Measurements from ENCODE around the gene EPHX1.

EPHX1 gene

DNA sequence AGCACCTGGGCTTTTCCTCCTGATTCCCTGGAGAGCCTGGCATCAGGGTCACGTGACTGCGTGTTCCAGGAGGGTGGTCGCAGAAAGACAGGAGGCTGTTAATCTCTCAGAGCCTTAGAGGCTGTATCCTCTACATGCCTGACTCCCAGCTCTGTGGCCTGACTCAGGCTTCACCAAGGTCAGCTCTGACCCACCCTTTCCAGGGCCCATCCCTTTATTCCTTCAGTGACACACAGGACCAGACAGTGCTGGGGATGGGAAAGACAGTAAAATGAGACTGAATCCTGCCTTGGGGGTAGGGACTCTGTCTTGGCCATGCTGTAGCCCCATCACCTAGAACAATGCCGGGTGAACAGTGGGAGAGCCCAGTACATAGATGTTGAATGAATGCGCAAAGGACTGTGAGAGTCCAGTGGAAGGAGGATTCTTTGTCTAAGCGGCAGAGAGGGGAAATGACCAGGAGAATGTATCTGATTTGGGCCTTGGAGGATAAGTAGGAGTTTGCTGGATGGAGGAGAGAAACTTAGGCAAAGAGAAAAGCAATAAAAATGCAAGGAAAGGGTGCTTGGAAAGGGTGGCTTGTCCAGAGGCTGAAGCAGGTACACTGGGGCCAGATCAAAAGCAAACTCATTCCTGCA, 33.0 kb downstream of the EPHX1 start:
- DNase-seq (ENCODE audit: low spot score): no peak

DNA sequence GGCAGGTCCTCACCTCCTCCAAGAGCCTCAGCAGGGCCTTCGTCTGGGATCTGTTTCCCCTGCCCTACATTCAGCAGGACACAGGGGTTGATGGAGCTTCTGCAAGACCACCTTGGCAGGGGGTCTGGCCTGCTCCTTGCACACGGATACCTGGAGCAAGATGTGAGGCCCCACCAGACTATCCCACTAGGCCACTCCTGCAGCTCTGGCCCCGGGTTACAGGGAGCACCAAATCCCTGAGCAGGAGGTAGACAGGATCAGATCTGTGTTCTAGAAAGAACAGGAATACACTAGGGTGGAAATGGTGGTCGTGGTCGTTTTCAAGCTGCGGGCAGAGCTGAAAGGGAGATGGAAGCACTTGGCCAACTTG, 33.5 kb downstream of the EPHX1 start:
- no peak for DNase-seq (ENCODE audit: low spot score)

DNA sequence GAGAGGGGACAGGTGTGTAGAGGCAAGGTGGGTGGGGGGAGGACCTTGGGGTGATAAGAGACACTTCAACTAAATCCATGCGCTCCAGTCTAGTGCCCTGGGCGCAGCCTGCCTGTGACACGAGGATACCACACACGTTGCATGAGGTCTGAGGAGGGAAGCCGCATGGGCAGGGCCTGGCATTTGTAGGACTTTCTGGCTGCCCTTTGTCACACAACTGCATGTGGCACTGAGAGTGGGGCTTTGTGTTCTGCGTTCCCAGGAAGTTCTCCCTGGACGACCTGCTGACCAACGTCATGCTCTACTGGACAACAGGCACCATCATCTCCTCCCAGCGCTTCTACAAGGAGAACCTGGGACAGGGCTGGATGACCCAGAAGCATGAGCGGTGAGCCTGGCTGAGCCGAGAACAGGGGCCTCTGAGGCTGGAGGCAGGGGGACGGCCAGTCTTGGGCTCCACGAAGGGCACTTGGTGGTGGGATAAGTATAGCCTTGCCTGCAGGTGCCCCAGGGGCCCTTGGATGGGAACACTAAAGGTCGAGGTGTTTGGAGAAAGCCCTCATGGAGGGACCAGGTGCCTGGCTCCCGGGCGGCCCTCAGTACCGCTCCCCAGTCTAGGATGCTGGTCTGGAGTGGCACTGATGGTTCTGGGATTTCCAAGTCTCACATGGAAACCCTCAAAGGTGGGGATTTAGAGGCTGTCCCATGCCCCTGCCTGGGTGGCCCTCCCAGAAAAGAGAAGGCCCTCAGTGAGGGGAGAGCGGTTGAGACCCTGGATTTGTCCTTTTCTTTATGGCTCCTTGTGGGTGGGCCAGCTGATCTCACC, 34.5 kb downstream of the EPHX1 start:
- DNase-seq (ENCODE audit: low spot score): no peak

DNA sequence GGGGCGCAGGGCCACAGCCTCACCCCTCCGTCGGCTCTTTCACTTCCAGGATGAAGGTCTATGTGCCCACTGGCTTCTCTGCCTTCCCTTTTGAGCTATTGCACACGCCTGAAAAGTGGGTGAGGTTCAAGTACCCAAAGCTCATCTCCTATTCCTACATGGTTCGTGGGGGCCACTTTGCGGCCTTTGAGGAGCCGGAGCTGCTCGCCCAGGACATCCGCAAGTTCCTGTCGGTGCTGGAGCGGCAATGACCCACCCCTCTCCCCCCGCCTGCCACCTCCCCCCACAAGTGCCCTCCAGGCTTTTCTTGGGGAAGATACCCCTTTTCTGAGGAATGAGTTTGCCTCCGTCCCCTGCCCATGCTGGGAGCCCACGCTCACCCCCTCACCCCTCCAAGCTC, 35.2 kb downstream of the EPHX1 start:
- DNase-seq (ENCODE audit: low spot score): no peak

DNA sequence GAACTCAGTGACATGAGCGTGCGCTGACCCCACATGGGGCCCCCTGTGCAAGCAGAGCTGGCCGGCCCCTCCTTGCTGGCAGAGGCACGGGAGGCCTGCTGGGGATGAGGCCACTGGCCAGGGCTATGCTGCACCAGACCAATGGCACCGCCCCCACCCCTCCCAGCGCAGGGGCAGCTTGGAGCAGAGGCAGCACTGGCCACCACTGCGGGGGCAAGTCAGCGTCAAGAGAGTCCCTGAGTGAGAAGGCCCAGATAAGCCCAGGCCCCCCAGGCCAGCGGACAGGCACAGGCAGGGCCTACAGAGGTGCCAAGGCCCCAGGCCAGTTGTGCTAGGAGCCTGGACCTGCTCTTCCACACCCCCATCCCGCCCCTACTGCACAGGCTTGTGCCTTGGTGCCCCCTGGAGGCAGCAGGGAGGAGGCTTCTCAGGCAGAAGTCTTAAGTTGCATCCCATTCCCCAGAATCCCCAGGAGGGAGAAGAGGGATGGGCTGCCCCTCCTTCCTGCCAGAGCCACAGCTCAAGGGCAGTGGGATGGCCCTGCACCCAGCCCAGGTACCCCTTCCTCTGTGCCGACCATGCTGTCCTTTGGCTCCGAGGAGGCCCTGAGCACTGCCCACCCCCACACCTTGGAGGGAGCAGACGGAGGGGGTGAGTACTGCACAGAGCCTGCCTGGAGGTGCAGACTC, 35.8 kb downstream of the EPHX1 start:
- DNase-seq (ENCODE audit: low spot score): peak; percentile 94

DNA sequence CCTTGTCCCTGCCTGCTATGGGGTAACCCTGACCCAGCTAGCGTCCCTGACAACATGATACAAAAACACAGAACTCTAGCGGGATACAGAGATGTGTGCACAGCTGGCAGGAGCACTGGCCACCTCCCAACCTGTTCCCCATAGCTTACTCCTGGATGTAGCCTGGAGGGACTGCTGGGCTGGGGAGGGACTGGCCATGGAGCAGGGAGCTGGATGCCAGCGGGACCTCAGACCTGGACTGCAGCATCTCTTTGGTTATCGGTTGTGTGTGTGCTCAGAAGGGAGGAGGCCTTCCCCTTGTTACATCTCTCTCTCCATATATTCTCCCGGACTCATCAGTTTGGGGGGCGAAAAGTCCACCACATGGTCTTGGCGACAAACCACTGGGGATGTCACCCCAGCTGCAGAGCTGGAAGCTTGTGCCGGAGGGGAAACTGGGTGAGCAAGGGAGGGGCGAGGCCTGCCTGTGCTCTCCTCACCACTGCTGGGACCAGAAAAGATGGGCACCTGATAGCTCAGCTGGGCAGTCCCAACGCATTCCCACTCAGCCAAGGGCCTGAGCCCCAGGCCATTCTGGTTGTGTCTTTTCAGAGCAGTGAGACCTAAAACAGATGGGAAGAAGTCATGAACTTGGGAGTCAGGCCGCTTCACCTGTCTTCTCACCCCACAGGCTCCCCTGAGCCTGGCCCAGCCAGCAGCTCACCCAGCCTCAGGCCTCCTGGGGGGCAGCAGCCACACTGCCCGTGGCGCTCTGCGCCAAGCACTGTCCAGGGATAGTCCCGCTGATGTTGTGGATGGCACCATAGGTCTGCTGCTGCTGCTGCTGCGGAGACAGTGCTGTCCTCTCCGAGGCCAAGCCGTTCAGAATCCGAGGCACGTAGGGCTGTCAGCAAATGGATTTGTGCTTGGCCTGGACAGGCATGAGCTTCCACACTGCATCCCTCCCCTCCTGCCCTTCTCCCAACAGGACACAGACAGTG, 36.7 kb downstream of the EPHX1 start:
- DNase-seq (ENCODE audit: low spot score): no peak

DNA sequence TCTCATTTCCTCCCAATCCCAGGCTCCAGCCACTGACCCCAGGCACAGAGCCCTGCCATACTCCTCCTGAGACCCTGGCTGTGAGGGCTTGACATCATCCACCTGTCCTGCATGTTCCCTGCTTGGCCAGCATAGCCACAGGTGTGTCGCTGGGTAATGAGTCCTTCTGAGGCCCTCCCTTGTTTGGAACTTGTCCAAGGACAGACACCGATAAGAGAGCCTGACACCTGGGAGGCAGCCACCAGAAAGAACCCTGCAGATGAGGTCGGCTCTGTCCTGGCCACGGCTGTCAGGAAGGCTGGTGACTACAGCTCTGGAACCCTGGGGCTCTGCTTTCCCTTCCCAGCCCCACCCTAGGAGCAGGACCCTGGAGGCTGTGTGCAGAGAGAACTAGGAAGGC, 37.7 kb downstream of the EPHX1 start:
- no peak for DNase-seq (ENCODE audit: low spot score)

DNA sequence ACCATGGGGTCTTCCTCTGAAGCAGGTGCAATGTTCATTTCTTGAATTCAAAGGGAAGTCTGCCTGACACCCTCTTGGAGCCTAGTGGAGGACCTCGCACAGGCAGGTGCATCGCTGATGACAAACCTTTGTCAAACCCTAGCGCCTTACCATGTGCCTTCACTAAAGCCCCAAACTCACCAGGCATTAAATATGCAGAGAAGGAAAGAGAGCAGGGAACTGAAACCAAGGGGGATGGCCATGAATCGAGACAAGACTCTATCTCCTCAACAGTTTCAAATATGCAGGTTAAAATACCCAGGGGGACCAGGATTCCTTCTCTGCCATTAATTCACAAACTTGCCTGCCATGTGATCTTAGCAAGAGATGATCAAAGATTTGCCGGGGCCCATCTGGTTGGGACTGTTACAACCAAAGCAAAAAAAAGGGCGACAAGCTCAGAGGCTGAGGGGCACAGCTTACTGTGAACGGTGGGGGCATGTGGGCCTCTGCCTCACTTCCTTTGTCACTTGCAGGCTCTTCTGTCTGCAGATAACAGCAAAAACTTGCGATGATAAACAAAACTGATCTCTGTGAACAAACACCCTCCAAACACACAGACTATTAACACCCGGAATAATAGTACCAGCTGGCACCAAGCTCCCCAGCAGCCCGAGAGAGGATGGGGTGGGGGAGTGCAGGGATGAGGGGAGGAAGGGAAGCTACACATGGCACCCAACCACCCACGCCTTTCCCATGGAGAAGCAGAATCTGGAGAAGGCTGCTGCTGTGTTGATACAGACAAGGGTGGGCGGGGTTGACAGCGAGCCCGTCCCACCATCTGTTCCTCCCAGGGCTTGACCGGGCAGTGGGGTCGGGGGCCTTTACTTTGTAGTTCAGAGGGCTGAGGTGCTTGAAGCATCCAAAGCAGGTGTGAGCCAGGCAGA, 38.4 kb downstream of the EPHX1 start:
- DNase-seq (ENCODE audit: low spot score): no peak

DNA sequence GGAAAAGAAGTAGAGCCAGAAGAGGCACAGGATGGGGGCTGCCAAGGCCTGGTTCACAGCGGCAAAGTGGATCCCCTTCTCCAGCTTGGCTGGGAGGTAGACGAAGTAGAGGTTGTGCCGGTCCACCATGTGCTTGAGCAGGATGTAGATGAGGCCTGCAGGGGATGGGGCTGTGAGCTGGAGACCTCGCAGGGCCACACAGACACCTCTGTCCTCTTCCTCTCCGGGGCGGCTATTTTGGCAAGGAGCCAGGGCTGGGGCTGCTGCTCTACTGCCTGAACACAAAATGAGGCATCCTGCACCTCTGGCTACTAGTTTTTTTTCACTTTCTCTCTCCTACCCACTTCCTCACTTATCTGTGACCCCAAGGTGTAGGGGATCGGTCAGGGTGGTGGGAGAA, 40.0 kb downstream of the EPHX1 start:
- no peak for DNase-seq (ENCODE audit: low spot score)

DNA sequence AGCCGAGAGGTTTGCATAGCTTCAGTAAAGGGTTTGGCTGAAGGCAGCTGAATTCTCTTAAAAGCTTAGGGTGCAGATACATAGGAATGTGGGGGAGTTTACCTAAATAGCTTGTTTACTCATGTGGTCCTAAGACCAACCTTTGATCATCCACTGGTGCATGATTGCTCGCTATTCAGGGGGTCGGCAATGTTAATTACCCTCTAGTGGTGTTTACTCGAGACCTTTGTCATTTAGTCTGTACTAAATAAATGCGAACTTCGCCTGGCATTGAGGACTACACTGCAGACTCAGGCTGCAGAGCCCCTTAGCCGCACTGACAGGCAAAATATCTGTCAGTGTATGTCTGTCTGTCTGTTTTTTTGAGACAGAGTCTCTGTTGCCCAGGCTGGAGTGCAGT, 40.4 kb downstream of the EPHX1 start:
- DNase-seq (ENCODE audit: low spot score): no peak

DNA sequence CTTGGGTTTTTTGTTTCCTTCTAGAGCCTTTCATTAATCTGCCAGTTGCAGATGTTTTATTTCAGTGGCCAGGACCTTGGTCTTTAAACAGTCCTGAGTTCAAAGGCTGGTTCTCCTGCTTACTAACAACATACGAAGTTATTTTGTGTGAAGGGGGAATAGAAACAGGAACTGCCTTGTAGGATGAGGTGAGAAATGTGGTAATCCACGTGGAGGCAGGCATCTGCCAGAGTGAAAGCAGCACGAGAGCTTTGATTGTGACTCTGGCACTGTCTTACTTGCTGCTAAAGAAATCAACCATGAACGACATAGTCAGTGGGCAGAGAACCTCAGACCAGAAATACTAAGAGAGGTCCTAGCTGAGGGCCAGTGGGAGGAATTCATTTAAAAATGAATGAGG, 41.9 kb downstream of the EPHX1 start:
- no peak for DNase-seq (ENCODE audit: low spot score)

DNA sequence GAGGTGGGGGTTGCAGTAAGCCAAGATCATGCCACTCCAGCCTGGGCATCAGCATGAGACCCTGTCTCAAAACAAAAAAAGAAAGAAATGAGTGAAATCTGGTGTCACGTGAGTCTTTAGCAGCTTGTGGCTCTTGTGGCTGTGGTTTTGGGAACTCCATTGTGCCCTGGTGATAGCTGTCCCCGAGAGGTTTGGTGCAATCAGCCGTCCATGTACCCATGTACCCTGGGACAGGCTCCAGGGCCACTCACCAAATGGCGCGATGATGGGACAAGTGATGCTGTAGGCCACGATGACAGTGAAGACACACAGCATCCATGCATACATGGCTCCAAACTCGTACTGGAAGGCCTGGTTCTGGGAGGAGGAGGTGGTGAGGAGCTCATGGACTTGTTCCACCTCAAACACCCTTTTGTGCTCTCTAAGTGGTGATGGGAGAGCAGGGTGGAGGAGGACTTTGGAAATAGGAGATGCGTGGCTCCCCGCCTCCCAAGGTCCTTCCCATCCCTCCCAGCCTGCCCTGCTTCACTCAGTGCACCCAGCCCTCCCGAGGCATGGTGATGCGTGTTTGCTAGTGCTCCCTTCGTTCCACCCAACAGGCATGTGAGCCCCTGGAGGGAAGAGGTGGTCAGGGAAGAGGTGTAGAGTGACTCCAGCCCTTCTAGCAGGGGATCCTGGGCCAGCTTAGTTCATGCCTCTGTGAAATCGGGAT, 42.6 kb downstream of the EPHX1 start:
- DNase-seq (ENCODE audit: low spot score): no peak

DNA sequence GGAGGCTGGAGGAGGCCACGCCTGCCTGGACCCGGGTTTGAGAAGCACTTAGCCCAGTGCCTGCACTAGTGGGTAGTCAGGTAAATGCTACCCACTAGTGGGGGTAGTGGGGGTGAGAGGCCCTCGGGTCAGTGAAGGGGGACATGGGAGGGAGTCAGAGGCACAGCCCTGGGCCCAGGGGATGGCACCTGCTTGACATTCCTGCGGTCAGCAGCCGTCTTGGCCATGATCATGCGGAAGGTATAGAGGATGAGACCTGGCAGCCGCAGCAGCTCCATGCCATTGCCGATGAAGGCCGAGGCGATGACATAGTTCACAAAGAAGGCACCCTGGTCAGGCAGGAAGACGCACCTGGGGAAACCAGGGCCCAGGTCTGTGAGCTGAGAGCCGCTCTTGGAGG, 43.5 kb downstream of the EPHX1 start:
- DNase-seq (ENCODE audit: low spot score): no peak

DNA sequence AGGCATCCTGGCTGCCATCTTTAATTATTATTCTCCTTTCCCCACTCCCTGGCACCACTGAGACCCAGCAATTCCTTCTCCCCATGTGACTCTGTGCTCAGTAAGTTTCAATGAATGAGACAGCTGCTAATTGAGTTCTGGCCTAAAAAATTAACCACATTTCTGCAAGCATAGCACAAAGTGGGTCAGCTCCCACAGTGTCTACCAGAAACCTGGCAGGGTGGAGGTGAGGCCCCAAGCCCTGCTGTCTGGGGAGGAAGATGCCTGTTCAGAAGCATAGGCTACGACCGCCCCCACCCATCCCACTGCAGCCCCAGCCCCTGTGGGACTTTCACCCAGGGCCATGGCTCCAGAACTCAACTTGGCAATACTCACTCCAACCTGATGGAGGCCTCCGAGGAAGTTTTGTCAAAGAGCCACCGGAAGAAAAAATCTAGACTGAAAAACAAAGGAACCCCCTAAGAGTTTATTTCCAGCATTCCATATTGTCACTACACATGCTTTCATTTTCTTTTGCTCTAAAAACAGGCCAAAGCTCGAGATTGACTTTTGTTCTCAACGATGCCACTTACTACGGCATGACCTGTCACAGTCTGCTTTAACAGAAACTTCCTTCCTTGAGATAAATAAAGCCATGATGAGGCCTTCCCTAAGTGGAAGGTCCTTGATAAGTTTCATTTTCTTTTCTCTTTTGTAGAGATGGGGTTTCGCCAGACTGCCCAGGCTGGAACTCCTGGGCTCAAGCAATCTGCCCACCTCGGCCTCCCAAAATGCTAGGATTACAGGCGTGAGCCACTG, 45.8 kb downstream of the EPHX1 start:
- DNase-seq (ENCODE audit: low spot score): no peak

DNA sequence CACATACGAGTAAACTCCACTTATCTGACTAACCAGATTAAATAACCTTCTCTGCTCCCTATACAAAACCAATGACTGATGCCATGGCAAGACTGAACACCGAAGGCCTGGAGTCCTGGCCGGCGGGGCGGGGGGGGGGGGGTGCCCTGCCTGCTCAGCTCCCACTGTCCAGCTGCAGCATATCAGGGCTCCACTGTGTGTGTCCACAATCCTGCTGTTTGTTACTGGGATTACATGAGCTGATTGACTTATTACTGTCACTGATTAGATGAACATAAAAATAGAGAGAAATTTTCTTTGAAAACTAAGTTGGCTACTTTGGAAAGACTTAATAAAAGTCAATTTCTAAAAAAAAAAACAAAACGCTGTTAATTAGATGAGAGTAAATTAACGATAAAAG, 47.3 kb downstream of the EPHX1 start:
- DNase-seq (ENCODE audit: low spot score): no peak

DNA sequence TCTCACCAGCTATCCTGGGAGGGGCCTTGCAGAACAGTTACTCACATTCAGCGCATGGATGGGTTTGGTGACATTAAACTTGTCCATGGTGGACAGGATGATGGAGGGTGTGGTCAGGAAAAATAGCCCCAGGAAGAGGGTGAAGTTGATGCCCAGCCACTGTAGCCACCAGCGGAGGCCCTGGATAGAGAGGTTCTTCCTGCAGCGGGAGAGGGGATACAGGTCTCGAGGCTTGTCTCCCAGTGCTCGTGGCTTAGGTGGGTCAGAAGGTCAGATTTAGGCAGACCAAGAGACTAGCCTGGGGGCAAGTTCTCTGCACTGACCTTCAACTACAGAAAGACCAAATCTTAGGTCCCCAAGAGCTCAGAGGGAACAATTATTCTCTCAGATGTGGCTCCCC, 49.2 kb downstream of the EPHX1 start:
- DNase-seq (ENCODE audit: low spot score): no peak

DNA sequence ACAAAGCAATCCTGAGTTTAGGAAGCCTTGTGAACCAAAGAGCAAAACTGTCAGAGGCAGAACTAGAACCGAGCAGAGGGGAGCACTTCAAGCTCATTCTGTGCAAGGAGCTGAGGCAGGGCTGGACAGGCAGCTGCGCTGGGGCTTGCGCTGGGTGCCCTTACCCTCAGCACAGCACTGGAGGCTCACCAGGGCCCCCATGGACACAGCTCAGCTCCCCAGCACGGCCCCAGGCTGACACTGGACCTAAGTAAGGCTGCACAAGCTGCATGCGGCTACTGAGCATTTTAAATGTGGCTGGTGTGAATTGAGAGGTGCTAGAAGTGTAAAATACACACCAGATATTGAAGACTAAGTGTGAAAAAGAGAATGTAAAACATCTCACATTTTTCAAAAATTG, 50.2 kb downstream of the EPHX1 start:
- DNase-seq (ENCODE audit: low spot score): no peak

DNA sequence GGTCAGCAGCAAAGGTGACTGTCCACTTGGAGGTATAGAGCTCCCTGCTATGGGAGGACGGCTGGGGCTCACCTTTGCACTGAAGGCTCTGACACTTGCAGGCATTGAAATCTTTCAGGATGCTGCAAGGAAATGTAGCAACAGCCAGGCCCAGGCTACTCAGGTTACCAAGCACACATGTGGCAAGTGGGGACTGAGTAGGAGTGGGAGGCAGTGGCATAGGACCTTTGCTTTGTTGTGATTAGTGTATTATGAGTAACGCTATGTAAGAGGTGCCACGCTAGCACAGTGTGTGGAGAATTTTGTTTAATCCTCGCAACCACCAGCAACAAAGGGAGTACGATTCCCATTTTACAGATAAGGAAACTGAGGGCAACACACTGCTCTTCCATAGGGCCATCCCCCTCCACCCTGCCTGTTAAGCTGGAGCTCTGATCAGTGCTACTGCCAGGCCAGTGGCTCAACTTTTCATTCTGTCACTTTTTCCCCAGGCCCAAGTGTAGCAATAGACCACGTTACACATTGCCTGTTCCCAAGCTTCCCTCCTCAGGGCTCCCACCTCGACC, 51.0 kb downstream of the EPHX1 start:
- no peak for DNase-seq (ENCODE audit: low spot score)
